H1 (cell line): ENCODE measurements around the gene CDH2. TPM values are rescaled to one million over a fixed set of nuclear protein-coding genes. Genes with fewer than 3 reads are reported as not detected.

ENCODE experiments used
- CTCF ChIA-PET: fragments of 300-600 bp; sonication (Branson Sonifier 250); formaldehyde crosslinking; loops from one replicate; lab custom pipeline; 2021; ENCODE audit not compliant: partially characterized antibody; lab: Charles Lee
- POLR2A ChIA-PET: fragments of 300-600 bp; sonication (Branson Sonifier 250); formaldehyde crosslinking; loops from one replicate; lab custom pipeline; 2021; ENCODE audit warnings: inconsistent platforms; ENCODE audit not compliant: partially characterized antibody; lab: Charles Lee
- DNase-seq, 2 experiments: peaks; one replicate each; pipeline versions ENCODE4 v3.0.0 to v3.0.0-alpha.2; 2010 to 2022; ENCODE audit warnings: low spot score in 2 of 2, low read depth in 1 of 2, mixed read lengths in 1 of 2
- FAIRE-seq: peaks from 2 replicates; lab custom pipeline; 2011; peaks lifted over from hg19 to GRCh38; lab: Jason Lieb, UNC
- H2AFZ ChIP-seq: 2 replicates; pipeline ENCODE4 v1.8.1; 2012; ENCODE audit warnings: low read length, inconsistent platforms
- H2AK5ac ChIP-seq: 2 replicates; pipeline ENCODE4 v1.6.1; 2013; ENCODE audit warnings: low read depth, low read length
- H2BK120ac ChIP-seq: replicated peaks from 2 replicates; pipeline ENCODE3; 2013; ENCODE audit warnings: low read depth, low read length, inconsistent platforms
- H2BK12ac ChIP-seq: 2 replicates; pipeline ENCODE4 v1.6.1; 2013; ENCODE audit warnings: low read depth, low read length
- H2BK15ac ChIP-seq: 2 replicates; pipeline ENCODE4 v1.6.1; 2013; ENCODE audit warnings: low read length
- H2BK20ac ChIP-seq: 2 replicates; pipeline ENCODE4 v1.6.1; 2013; ENCODE audit warnings: low read length
- H2BK5ac ChIP-seq: 2 replicates; pipeline ENCODE4 v1.6.1; 2013; ENCODE audit warnings: low read depth, low read length
- H3K14ac ChIP-seq: 2 replicates; pipeline ENCODE4 v1.6.1; 2013; ENCODE audit warnings: inconsistent platforms; ENCODE audit not compliant: insufficient read length
- H3K18ac ChIP-seq: 2 replicates; pipeline ENCODE4 v1.6.1; 2013; ENCODE audit warnings: low read length; ENCODE audit errors: extremely low read depth
- H3K23ac ChIP-seq: 2 replicates; pipeline ENCODE4 v1.6.1; 2013; ENCODE audit warnings: inconsistent platforms; ENCODE audit not compliant: insufficient read length
- H3K23me2 ChIP-seq: 2 replicates; pipeline ENCODE4 v1.6.1; 2013; ENCODE audit warnings: low read depth, low read length
- H3K27ac ChIP-seq: 2 replicates; pipeline ENCODE4 v1.6.1; 2011; ENCODE audit warnings: low read depth, low read length, inconsistent platforms
- H3K27me3 ChIP-seq, 4 experiments: replicated peaks in 1 of 4; 1 replicate in 1 of 4; 2 replicates in 3 of 4; pipeline versions ENCODE4 v1.6.1 to v1.8.1; 2011 to 2013; ENCODE audit warnings: low read length in 3 of 4, mild to moderate bottlenecking in 3 of 4, inconsistent platforms in 2 of 4, mixed read lengths in 2 of 4, moderate library complexity in 1 of 4; ENCODE audit not compliant: control insufficient read depth in 3 of 4, insufficient read depth in 3 of 4; ENCODE audit errors: extremely low read depth in 1 of 4
- H3K36me3 ChIP-seq, 4 experiments: 2 replicates each; pipeline versions ENCODE4 v1.6.1 to v1.8.1; 2011 to 2013; ENCODE audit warnings: mild to moderate bottlenecking in 4 of 4, low read length in 3 of 4, moderate library complexity in 2 of 4, control low read depth in 1 of 4, inconsistent platforms in 1 of 4; ENCODE audit not compliant: insufficient read depth in 4 of 4, control insufficient read depth in 2 of 4
- H3K4ac ChIP-seq: replicated peaks from 2 replicates; pipeline ENCODE3; 2013; ENCODE audit warnings: low read length, low read depth, mixed read lengths, inconsistent platforms; ENCODE audit not compliant: insufficient read length
- H3K4me1 ChIP-seq, 4 experiments: replicated peaks in 1 of 4; 1 replicate in 1 of 4; 2 replicates in 3 of 4; pipeline versions ENCODE4 v1.6.1 to v1.8.1; 2011 to 2013; ENCODE audit warnings: low read length in 3 of 4, inconsistent platforms in 2 of 4, mixed read lengths in 1 of 4; ENCODE audit not compliant: insufficient read depth in 4 of 4, control insufficient read depth in 3 of 4
- H3K4me2 ChIP-seq, 2 experiments: 2 replicates each; pipeline versions ENCODE4 v1.6.1 to v1.8.1; 2011 to 2013; ENCODE audit warnings: low read depth in 2 of 2, low read length in 2 of 2, control low read depth in 1 of 2, inconsistent platforms in 1 of 2, mild to moderate bottlenecking in 1 of 2; ENCODE audit not compliant: insufficient read depth in 1 of 2
- H3K4me3 ChIP-seq, 4 experiments: fragments of 200-600, 300-600 bp in 1 of 4; sonication (generic), shearing (Covaris generic), sonication (Bioruptor Twin) in 1 of 4; 2 replicates each; pipeline versions ENCODE4 v1.5.1 to v1.8.1; 2011 to 2016; ENCODE audit warnings: low read length in 4 of 4, low read depth in 3 of 4, control low read depth in 2 of 4, inconsistent platforms in 2 of 4, mild to moderate bottlenecking in 2 of 4, mixed read lengths in 1 of 4, moderate library complexity in 1 of 4; ENCODE audit not compliant: insufficient read depth in 2 of 4; ENCODE audit errors: extremely low read depth in 1 of 4
- H3K56ac ChIP-seq: replicated peaks from 2 replicates; pipeline ENCODE3; 2013; ENCODE audit warnings: low read depth, mild to moderate bottlenecking, mixed read lengths, low read length, inconsistent platforms; ENCODE audit not compliant: insufficient read length
- H3K79me1 ChIP-seq: 2 replicates; pipeline ENCODE4 v1.6.1; 2013; ENCODE audit warnings: low read depth, low read length, control low read depth
- H3K79me2 ChIP-seq, 2 experiments: 2 replicates each; pipeline versions ENCODE4 v1.6.1 to v1.8.1; 2012 to 2013; ENCODE audit warnings: low read length in 2 of 2, mild to moderate bottlenecking in 2 of 2, inconsistent platforms in 1 of 2; ENCODE audit not compliant: insufficient read depth in 2 of 2, control insufficient read depth in 1 of 2
- H3K9ac ChIP-seq, 4 experiments: replicated peaks in 1 of 4; 1 replicate in 1 of 4; 2 replicates in 3 of 4; pipeline versions ENCODE4 v1.6.1 to v1.8.1; 2011 to 2013; ENCODE audit warnings: low read depth in 3 of 4, low read length in 3 of 4, control low read depth in 2 of 4, mild to moderate bottlenecking in 2 of 4, moderate library complexity in 2 of 4, inconsistent platforms in 1 of 4; ENCODE audit errors: extremely low read depth in 1 of 4
- H3K9me3 ChIP-seq, 2 experiments: 2 replicates each; pipeline versions ENCODE4 v1.6.1 to v1.8.1; 2012 to 2013; ENCODE audit warnings: mild to moderate bottlenecking in 2 of 2, moderate library complexity in 2 of 2, control low read depth in 1 of 2, inconsistent platforms in 1 of 2, low read depth in 1 of 2, low read length in 1 of 2, mixed read lengths in 1 of 2; ENCODE audit not compliant: insufficient read depth in 2 of 2
- H4K20me1 ChIP-seq, 2 experiments: replicated peaks in 1 of 2; 2 replicates each; pipeline versions ENCODE3 to v1.8.1; 2011 to 2013; ENCODE audit warnings: inconsistent platforms in 2 of 2, low read length in 2 of 2, mild to moderate bottlenecking in 1 of 2; ENCODE audit not compliant: insufficient read depth in 2 of 2, control insufficient read depth in 1 of 2
- H4K5ac ChIP-seq: 2 replicates; pipeline ENCODE4 v1.6.1; 2013; ENCODE audit warnings: low read length, low read depth, mixed read lengths, inconsistent platforms; ENCODE audit not compliant: insufficient read length
- H4K8ac ChIP-seq: 2 replicates; pipeline ENCODE4 v1.8.0; 2013; ENCODE audit warnings: mild to moderate bottlenecking, moderate library complexity, low read length, inconsistent platforms; ENCODE audit not compliant: insufficient read depth; ENCODE audit errors: extremely low read depth
- H4K91ac ChIP-seq: replicated peaks from 2 replicates; pipeline ENCODE3; 2013; ENCODE audit warnings: low read length, mixed read lengths, inconsistent platforms; ENCODE audit not compliant: insufficient read length
- BCL11A ChIP-seq, 2 experiments: IDR thresholded peaks; one replicate each; pipeline ENCODE4 v1.6.1; 2011; ENCODE audit warnings: low read depth in 2 of 2, low read length in 2 of 2, mild to moderate bottlenecking in 2 of 2
- E2F6 ChIP-seq: IDR thresholded peaks from 2 replicates; pipeline ENCODE4 v1.6.1; 2012; ENCODE audit warnings: inconsistent platforms
- EGR1 ChIP-seq: IDR thresholded peaks from 2 replicates; pipeline ENCODE4 v1.6.1; 2011; ENCODE audit warnings: low read depth, low read length, borderline replicate concordance
- GABPA ChIP-seq: IDR thresholded peaks from 2 replicates; pipeline ENCODE4 v1.6.1; 2011; ENCODE audit warnings: mild to moderate bottlenecking, low read length, moderate library complexity, borderline replicate concordance; ENCODE audit not compliant: insufficient read depth
- NANOG ChIP-seq: IDR thresholded peaks from 2 replicates; pipeline ENCODE4 v1.6.1; 2011; ENCODE audit warnings: low read length, low read depth, mild to moderate bottlenecking, inconsistent platforms; ENCODE audit not compliant: insufficient read depth, poor library complexity, severe bottlenecking
- RAD21 ChIP-seq, 2 experiments: IDR thresholded peaks in 1 of 2; conservative IDR thresholded peaks in 1 of 2; 2 replicates each; pipeline ENCODE4 v1.6.1; 2011; ENCODE audit warnings: low read depth in 2 of 2, low read length in 2 of 2, improper control_type of control experiment in 1 of 2, inconsistent platforms in 1 of 2, mild to moderate bottlenecking in 1 of 2, moderate library complexity in 1 of 2
- RFX5 ChIP-seq: IDR thresholded peaks from 2 replicates; pipeline ENCODE4 v1.6.1; 2011; ENCODE audit warnings: low read depth, low read length, improper control_type of control experiment, borderline replicate concordance
- SAP30 ChIP-seq: fragments of 300-600 bp; sonication (generic); IDR thresholded peaks from 2 replicates; pipeline ENCODE4 v1.7.1; 2012; ENCODE audit warnings: low read length, moderate library complexity, mild to moderate bottlenecking, inconsistent platforms; ENCODE audit not compliant: insufficient read depth, insufficient replicate concordance
- SP4 ChIP-seq: IDR thresholded peaks from 2 replicates; pipeline ENCODE4 v1.6.1; 2012; ENCODE audit warnings: low read length, inconsistent platforms
- SRF ChIP-seq: IDR thresholded peaks from 2 replicates; pipeline ENCODE4 v1.6.1; 2011; ENCODE audit warnings: mild to moderate bottlenecking, low read depth, low read length, moderate library complexity
- TCF12 ChIP-seq: IDR thresholded peaks from 2 replicates; pipeline ENCODE4 v1.6.1; 2011; ENCODE audit warnings: low read depth, mild to moderate bottlenecking, low read length
- TEAD4 ChIP-seq: IDR thresholded peaks from 2 replicates; pipeline ENCODE4 v1.6.1; 2012; ENCODE audit warnings: low read depth, low read length, inconsistent platforms, mixed read lengths
- USF2 ChIP-seq: IDR thresholded peaks from 2 replicates; pipeline ENCODE4 v1.6.1; 2011; ENCODE audit warnings: low read length, improper control_type of control experiment
- ZNF274 ChIP-seq: IDR thresholded peaks from 2 replicates; pipeline ENCODE4 v1.7.0; 2012; ENCODE audit warnings: low read length, borderline replicate concordance; ENCODE audit errors: extremely low read depth
- polyA plus RNA-seq, 7 experiments: library from polyadenylated mRNA; depleted of rRNA in 3 of 7; stranded (reverse) in 5 of 7; unstranded in 2 of 7; fragments of >200 nt in 5 of 7; fragments of 200-250 nt in 2 of 7; gene quantifications; 1 replicate in 5 of 7; 2 replicates in 1 of 7; 4 replicates in 1 of 7; pipeline versions ENCODE4 v1.2.1 to v1.2.3, GENCODE V29; 2011 to 2013; ENCODE audit warnings: missing spikeins in 2 of 7, mixed read lengths in 2 of 7
- total RNA-seq: library from RNA; stranded (reverse); fragmentation: NEBNext Ultra II Directional; extraction: Animal tissue kit (Norgen Biotek cat#: 25700); gene quantifications from 2 replicates; pipeline ENCODE4 v1.2.1, GENCODE V29; 2021

Gene CDH2
- total and polyA plus RNA-seq, 2 of the 8 experiments (the other 6 are each of a cell fraction or from before 2014, with no cell fraction given) = 15.0 to 56.5 TPM

GRCh38 chr18:27983780-27984179 lies 193.2 kb downstream of the CDH2 start:
- Histone ChIP-seq H3K27me3 (no peaks in the 10 kb centered on the region), H3K79me1 (no peaks in the 10 kb centered on the region), H3K9ac (no peak overlapping the region), H3K4me1 (peaks cover 0 to 7% (median 5%) of the 10 kb centered on the region in 4 experiments; a peak in 4 of 7 replicates), H3K79me2 (no peaks in the 10 kb centered on the region), H3K23me2 (no peaks in the 10 kb centered on the region), H3K4me2 (no peak overlapping the region), H4K5ac (no peak overlapping the region), H3K4ac (no peak overlapping the region), H2AK5ac (no peak overlapping the region), H3K18ac (no peak overlapping the region), H2BK12ac (no peak overlapping the region), H3K9me3 (no peaks in the 10 kb centered on the region), H2BK15ac (no peak overlapping the region), H3K36me3 (no peaks in the 10 kb centered on the region), H3K4me3 (no peak overlapping the region), H3K27ac (no peak overlapping the region), H2BK120ac (no peak overlapping the region), H4K8ac (no peak overlapping the region), H4K91ac (no peak overlapping the region), H3K14ac (no peak overlapping the region), H3K23ac (no peak overlapping the region), H3K56ac (no peak overlapping the region), H4K20me1 (no peaks in the 10 kb centered on the region), H2AFZ (no peak overlapping the region), H2BK20ac (no peak overlapping the region), H2BK5ac (no peak overlapping the region)
- DNase-seq (no peak), FAIRE-seq (no peak)
- POLR2A ChIA-PET = no interaction called here
- CTCF ChIA-PET = no interaction called here
- TF ChIP-seq EGR1 = no peak
- no peak for TF ChIP-seq USF2
- no peak for TF ChIP-seq NANOG
- TF ChIP-seq RAD21 (IDR thresholded peaks at IDR 0.05 in 1 of 2, conservative IDR thresholded peaks at IDR 0.05 in 1 of 2; ENCODE audit: low read depth in 2 of 2, low read length in 2 of 2) = no peak
- TF ChIP-seq BCL11A (IDR thresholded peaks at IDR 0.05; ENCODE audit: low read depth in 2 of 2, low read length in 2 of 2) = no peak
- TF ChIP-seq E2F6 = no peak
- no peak for TF ChIP-seq RFX5
- TF ChIP-seq TEAD4 = no peak
- TF ChIP-seq SP4 = no peak
- TF ChIP-seq SAP30 = no peak
- TF ChIP-seq SRF = no peak
- no peak for TF ChIP-seq ZNF274
- no peak for TF ChIP-seq GABPA
- no peak for TF ChIP-seq TCF12
